C4-2B (cell line): ENCODE measurements around the gene BBOX1.

ENCODE experiments used
- ZFX ChIP-seq: fragments of 450-650 bp; IDR thresholded peaks from 2 replicates; pipeline ENCODE4 v1.6.1; 2017
- TF ChIP-seq, protein P1 (sequence below): fragments of 450-650 bp; conservative IDR thresholded peaks from 2 replicates; pipeline ENCODE4 v1.5.1; 2017; ENCODE audit warnings: mild to moderate bottlenecking

DNA sequence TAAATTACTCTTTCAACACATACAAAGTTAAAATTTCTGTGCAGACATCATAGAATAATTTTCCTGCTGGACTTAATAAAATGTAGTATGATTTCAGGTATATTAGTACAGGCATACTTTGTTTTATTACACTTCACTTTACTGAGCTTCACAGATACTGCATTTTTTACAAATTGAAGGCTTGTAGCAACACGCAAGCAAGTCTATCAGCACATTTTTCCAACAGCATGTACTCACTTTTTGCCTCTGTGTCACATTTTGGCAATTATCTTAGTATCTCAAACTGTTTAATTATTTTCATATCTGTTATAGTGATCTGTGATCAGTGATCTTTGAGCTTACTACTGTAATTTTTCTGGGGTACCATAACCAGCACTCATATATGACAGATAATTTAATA is 44.5 kb downstream of the BBOX1 start:
- TF ChIP-seq, protein P1, sequence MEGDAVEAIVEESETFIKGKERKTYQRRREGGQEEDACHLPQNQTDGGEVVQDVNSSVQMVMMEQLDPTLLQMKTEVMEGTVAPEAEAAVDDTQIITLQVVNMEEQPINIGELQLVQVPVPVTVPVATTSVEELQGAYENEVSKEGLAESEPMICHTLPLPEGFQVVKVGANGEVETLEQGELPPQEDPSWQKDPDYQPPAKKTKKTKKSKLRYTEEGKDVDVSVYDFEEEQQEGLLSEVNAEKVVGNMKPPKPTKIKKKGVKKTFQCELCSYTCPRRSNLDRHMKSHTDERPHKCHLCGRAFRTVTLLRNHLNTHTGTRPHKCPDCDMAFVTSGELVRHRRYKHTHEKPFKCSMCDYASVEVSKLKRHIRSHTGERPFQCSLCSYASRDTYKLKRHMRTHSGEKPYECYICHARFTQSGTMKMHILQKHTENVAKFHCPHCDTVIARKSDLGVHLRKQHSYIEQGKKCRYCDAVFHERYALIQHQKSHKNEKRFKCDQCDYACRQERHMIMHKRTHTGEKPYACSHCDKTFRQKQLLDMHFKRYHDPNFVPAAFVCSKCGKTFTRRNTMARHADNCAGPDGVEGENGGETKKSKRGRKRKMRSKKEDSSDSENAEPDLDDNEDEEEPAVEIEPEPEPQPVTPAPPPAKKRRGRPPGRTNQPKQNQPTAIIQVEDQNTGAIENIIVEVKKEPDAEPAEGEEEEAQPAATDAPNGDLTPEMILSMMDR: no peak
- no peak for TF ChIP-seq ZFX
